Esophagus muscularis mucosa (tissue), 4 donors: ENCODE measurements around the gene MYH7B. TPM values are rescaled to one million over a fixed set of nuclear protein-coding genes. Genes with fewer than 3 reads are reported as not detected.
A peak's percentile ranks its signal among the peaks of the same experiment; 100 is the strongest.

Source experiments
- DNase-seq: peaks from one replicate; pipeline ENCODE4 v3.0.0-alpha.2; 2017; ENCODE audit errors: extremely low spot score
- H3K27ac ChIP-seq, 4 donors: fragments of 200-600 bp; sonication (generic); replicated peaks in 1 of 4; 1 replicate in 3 of 4; 2 replicates in 1 of 4; pipeline ENCODE4 v1.5.1; 2016 to 2019; ENCODE audit warnings: mild to moderate bottlenecking in 1 of 4
- H3K27me3 ChIP-seq, 4 donors: fragments of 200-600 bp; sonication (generic); one replicate each; pipeline versions ENCODE4 v1.5.1 to v1.6.0; 2016 to 2019
- H3K36me3 ChIP-seq, 4 donors: fragments of 200-600 bp; sonication (generic); one replicate each; pipeline ENCODE4 v1.5.1; 2016 to 2019
- H3K4me1 ChIP-seq, 4 donors: fragments of 200-600 bp; sonication (generic); one replicate each; pipeline ENCODE4 v1.5.1; 2016 to 2019
- H3K4me3 ChIP-seq, 4 donors: fragments of 200-600 bp; sonication (generic); 1 replicate in 2 of 4; 2 replicates in 2 of 4; pipeline ENCODE4 v1.5.1; 2016 to 2019; ENCODE audit warnings: mild to moderate bottlenecking in 4 of 4, moderate library complexity in 1 of 4
- H3K9me3 ChIP-seq, 4 donors: fragments of 200-600 bp; sonication (generic); 1 replicate in 3 of 4; 2 replicates in 1 of 4; pipeline ENCODE4 v1.5.1; 2016 to 2019
- CTCF ChIP-seq, 3 experiments: fragments of 200-600 bp in 2 of 3; fragments of 450-650 bp in 1 of 3; sonication (generic) in 2 of 3; IDR thresholded peaks; one replicate each; pipeline ENCODE4 v1.5.1; 2017 to 2019; ENCODE audit warnings: antibody characterized with exemption in 3 of 3, mild to moderate bottlenecking in 2 of 3, moderate library complexity in 1 of 3
- EP300 ChIP-seq: sonication (generic); formaldehyde crosslinking; IDR thresholded peaks from one replicate; pipeline ENCODE4 v1.6.1; 2017; ENCODE audit warnings: antibody characterized with exemption
- POLR2A ChIP-seq: fragments of 450-650 bp; IDR thresholded peaks from one replicate; pipeline ENCODE4 v1.6.1; 2017; ENCODE audit warnings: antibody characterized with exemption, moderate library complexity, mild to moderate bottlenecking, low read depth
- POLR2AphosphoS5 ChIP-seq, 2 donors: sonication (generic); formaldehyde crosslinking; IDR thresholded peaks; one replicate each; pipeline ENCODE4 v1.6.1; 2017; ENCODE audit warnings: antibody characterized with exemption in 2 of 2
- WGBS: methylation state at CpG from one replicate; pipeline ENCODE4 v1.1.5; 2018; 5-methylcytosine and 5-hydroxymethylcytosine counted together
- intact Hi-C: fragments of 100-400 bp; cut with DNase I; formaldehyde crosslinking; loops from one replicate; pipeline ENCODE4 v1.15.1; 2023
- total RNA-seq, 4 donors: library from RNA; depleted of rRNA; stranded (reverse); fragments of >200 nt; gene quantifications; one replicate each; pipeline versions ENCODE4 v1.1.0 to v1.2.1, GENCODE V29; 2016

MYH7B gene
- total RNA-seq, 4 donors from 2014 or later = 0.17 to 0.84 (median 0.37) TPM

GRCh38 chr20:34977365-34978091 lies 21.9 kb downstream of the MYH7B start:
- no peak for TF ChIP-seq POLR2AphosphoS5 (IDR thresholded peaks at IDR 0.05)
- TF ChIP-seq EP300 = no peak
- TF ChIP-seq POLR2A = no peak
- no peak for TF ChIP-seq CTCF (IDR thresholded peaks at IDR 0.05)
- H3K36me3 ChIP-seq = peaks cover 0 to 4% (median 0%) of the 10 kb centered on the region in 4 donors
- H3K4me3 ChIP-seq = no peak overlapping the region
- H3K27ac ChIP-seq = no peak overlapping the region
- intact Hi-C loops = no loop called here
- H3K4me1 ChIP-seq = no peaks in the 10 kb centered on the region
- H3K27me3 ChIP-seq = peaks cover 0 to 27% (median 6%) of the 10 kb centered on the region in 4 donors
- WGBS = 61% methylated on average over 10 of the region's 17 CpGs
- no peaks in the 10 kb centered on the region for H3K9me3 ChIP-seq
- no peak for DNase-seq

GRCh38 chr20:34978092-34978744 lies 22.6 kb downstream of the MYH7B start:
- Histone ChIP-seq H3K4me1 (peaks cover 0 to 6% (median 0%) of the 10 kb centered on the region in 4 donors), H3K27ac (no peak overlapping the region), H3K27me3 (peaks cover 0 to 32% (median 8%) of the 10 kb centered on the region in 4 donors), H3K36me3 (peaks cover 0 to 4% (median 0%) of the 10 kb centered on the region in 4 donors), H3K4me3 (no peak overlapping the region), H3K9me3 (no peaks in the 10 kb centered on the region)
- WGBS = 50% methylated on average over 10 of the region's 10 CpGs
- intact Hi-C loops = no loop called here
- TF ChIP-seq POLR2A (no peak), EP300 (no peak), POLR2AphosphoS5 (IDR thresholded peaks at IDR 0.05) (no peak), CTCF (IDR thresholded peaks at IDR 0.05) (no peak)
- no peak for DNase-seq

- H3K27me3 ChIP-seq = peaks cover 0 to 45% (median 17%) of the 10 kb centered on the region in 4 donors
- peaks cover 0 to 14% (median 3%) of the 10 kb centered on the region in 4 donors for H3K4me1 ChIP-seq
- no peak for DNase-seq
- 67% methylated on average over 36 of the region's 42 CpGs for WGBS
- no peaks in the 10 kb centered on the region for H3K9me3 ChIP-seq
- TF ChIP-seq POLR2AphosphoS5 (IDR thresholded peaks at IDR 0.05) = no peak
- TF ChIP-seq POLR2A = peak; percentile 13
- no peak for TF ChIP-seq CTCF (IDR thresholded peaks at IDR 0.05)
- peaks cover 0 to 4% (median 0%) of the 10 kb centered on the region in 4 donors for H3K36me3 ChIP-seq
- H3K27ac ChIP-seq = no peak overlapping the region
- H3K4me3 ChIP-seq = no peak overlapping the region
- intact Hi-C loops = no loop called here
These were observed 23.9 kb downstream of the MYH7B start for GRCh38 chr20:34979366-34980153.

GRCh38 chr20:34980543-34981233 lies 25.0 kb downstream of the MYH7B start:
- H3K9me3 ChIP-seq = no peaks in the 10 kb centered on the region
- peaks cover 0 to 4% (median 0%) of the 10 kb centered on the region in 4 donors for H3K36me3 ChIP-seq
- no peak overlapping the region for H3K4me3 ChIP-seq
- DNase-seq = no peak
- H3K27ac ChIP-seq = no peak overlapping the region
- intact Hi-C loops = no loop called here
- H3K4me1 ChIP-seq = peaks cover 0 to 14% (median 3%) of the 10 kb centered on the region in 4 donors
- 72% methylated on average over 13 of the region's 22 CpGs for WGBS
- peaks cover 0 to 57% (median 17%) of the 10 kb centered on the region in 4 donors for H3K27me3 ChIP-seq
- TF ChIP-seq POLR2AphosphoS5 (IDR thresholded peaks at IDR 0.05) (no peak), EP300 (no peak), CTCF (IDR thresholded peaks at IDR 0.05) (no peak), POLR2A (no peak)
